Neutrophil (primary cell): ENCODE data around the gene MARF1.
A peak's percentile ranks its signal among the peaks of the same experiment; 100 is the strongest.
"Not testable (repeated sequence)": the region's sequence is repeated elsewhere in the genome, so short reads cannot be mapped to it uniquely, and the experiment has no call there.

Source experiments
- H3K27ac ChIP-seq: fragments of 200-600 bp; sonication (generic); 2 replicates; pipeline ENCODE4 v1.5.1; 2016; ENCODE audit warnings: mild to moderate bottlenecking, moderate library complexity
- H3K27me3 ChIP-seq: fragments of 200-600 bp; sonication (generic); 2 replicates; pipeline ENCODE4 v1.6.0; 2016; ENCODE audit warnings: mild to moderate bottlenecking
- H3K36me3 ChIP-seq: fragments of 200-600 bp; sonication (generic); 2 replicates; pipeline ENCODE4 v1.5.1; 2017
- H3K4me1 ChIP-seq, 2 experiments: fragments of 200-600 bp in 1 of 2; sonication (generic) in 1 of 2; 1 replicate in 1 of 2; 2 replicates in 1 of 2; pipeline versions ENCODE4 v1.5.1 to v1.6.1; 2013 to 2016; ENCODE audit warnings: low read depth in 1 of 2, low read length in 1 of 2, mild to moderate bottlenecking in 1 of 2, moderate library complexity in 1 of 2; ENCODE audit not compliant: control insufficient read depth in 1 of 2, insufficient read depth in 1 of 2
- H3K4me3 ChIP-seq, 2 experiments: fragments of 200-600 bp in 1 of 2; sonication (generic) in 1 of 2; 1 replicate in 1 of 2; 2 replicates in 1 of 2; pipeline ENCODE4 v1.5.1; 2013 to 2016; ENCODE audit warnings: low read depth in 1 of 2, low read length in 1 of 2, mild to moderate bottlenecking in 1 of 2, moderate library complexity in 1 of 2
- H3K9me3 ChIP-seq: fragments of 200-600 bp; sonication (generic); 2 replicates; pipeline ENCODE4 v1.5.1; 2016
- CTCF ChIP-seq: fragments of 200-600 bp; sonication (generic); IDR thresholded peaks from 2 replicates; pipeline ENCODE4 v1.5.1; 2016; ENCODE audit warnings: antibody characterized with exemption

MARF1 gene

GRCh38 chr16:15575293-15576049, 67.5 kb downstream of the MARF1 start:
- Histone ChIP-seq H3K4me1 (peaks cover 19 to 21% of the 10 kb centered on the region in 2 experiments), H3K9me3 (no peaks in the 10 kb centered on the region), H3K27me3 (no peaks in the 10 kb centered on the region), H3K4me3 (no peak overlapping the region), H3K27ac (peak overlapping the region; percentile 18), H3K36me3 (no peaks in the 10 kb centered on the region)
- TF ChIP-seq CTCF: no peak

- Histone ChIP-seq H3K4me3 (no peak overlapping the region), H3K4me1 (peaks cover 19 to 28% of the 10 kb centered on the region in 2 experiments), H3K27me3 (no peaks in the 10 kb centered on the region), H3K36me3 (no peaks in the 10 kb centered on the region), H3K27ac (no peak overlapping the region), H3K9me3 (no peaks in the 10 kb centered on the region)
- TF ChIP-seq CTCF: no peak
These were observed 68.4 kb downstream of the MARF1 start for GRCh38 chr16:15574614-15574948.

- not testable (repeated sequence) for H3K36me3 ChIP-seq, H3K27ac ChIP-seq, H3K9me3 ChIP-seq, H3K27me3 ChIP-seq, H3K4me3 ChIP-seq
- peaks cover 19 to 30% of the 10 kb centered on the region in 2 experiments for H3K4me1 ChIP-seq
These were observed 68.9 kb downstream of the MARF1 start for GRCh38 chr16:15573896-15574613.

- Histone ChIP-seq H3K27me3 (no peaks in the 10 kb centered on the region), H3K9me3 (no peaks in the 10 kb centered on the region), H3K27ac (peak overlapping the region; percentile 27), H3K4me3 (no peak overlapping the region), H3K4me1 (peaks cover 19 to 30% of the 10 kb centered on the region in 2 experiments), H3K36me3 (no peaks in the 10 kb centered on the region)
- no peak for TF ChIP-seq CTCF
These were observed 69.6 kb downstream of the MARF1 start for GRCh38 chr16:15573274-15573895.

- peaks cover 19 to 30% of the 10 kb centered on the region in 2 experiments for H3K4me1 ChIP-seq
- peak overlapping the region in 1 of 2 experiments; percentile 28 for H3K4me3 ChIP-seq
- no peaks in the 10 kb centered on the region for H3K9me3 ChIP-seq
- no peaks in the 10 kb centered on the region for H3K27me3 ChIP-seq
- H3K27ac ChIP-seq: peak overlapping the region; percentile 79
- no peaks in the 10 kb centered on the region for H3K36me3 ChIP-seq
- no peak for TF ChIP-seq CTCF
These were observed 70.5 kb downstream of the MARF1 start for GRCh38 chr16:15572329-15573001.
